ENCODE results near the gene NUBP2. TPM values are rescaled to one million over a fixed set of nuclear protein-coding genes. Genes with fewer than 3 reads are reported as not detected.
A peak's percentile ranks its signal among the peaks of the same experiment; 100 is the strongest.

The NUBP2 gene
- total and polyA plus RNA-seq, 10 of the 15 experiments (the other 5 are each of a cell fraction or from before 2014, with no cell fraction given) = 1.9 to 129 (median 51.7) TPM

DNA sequence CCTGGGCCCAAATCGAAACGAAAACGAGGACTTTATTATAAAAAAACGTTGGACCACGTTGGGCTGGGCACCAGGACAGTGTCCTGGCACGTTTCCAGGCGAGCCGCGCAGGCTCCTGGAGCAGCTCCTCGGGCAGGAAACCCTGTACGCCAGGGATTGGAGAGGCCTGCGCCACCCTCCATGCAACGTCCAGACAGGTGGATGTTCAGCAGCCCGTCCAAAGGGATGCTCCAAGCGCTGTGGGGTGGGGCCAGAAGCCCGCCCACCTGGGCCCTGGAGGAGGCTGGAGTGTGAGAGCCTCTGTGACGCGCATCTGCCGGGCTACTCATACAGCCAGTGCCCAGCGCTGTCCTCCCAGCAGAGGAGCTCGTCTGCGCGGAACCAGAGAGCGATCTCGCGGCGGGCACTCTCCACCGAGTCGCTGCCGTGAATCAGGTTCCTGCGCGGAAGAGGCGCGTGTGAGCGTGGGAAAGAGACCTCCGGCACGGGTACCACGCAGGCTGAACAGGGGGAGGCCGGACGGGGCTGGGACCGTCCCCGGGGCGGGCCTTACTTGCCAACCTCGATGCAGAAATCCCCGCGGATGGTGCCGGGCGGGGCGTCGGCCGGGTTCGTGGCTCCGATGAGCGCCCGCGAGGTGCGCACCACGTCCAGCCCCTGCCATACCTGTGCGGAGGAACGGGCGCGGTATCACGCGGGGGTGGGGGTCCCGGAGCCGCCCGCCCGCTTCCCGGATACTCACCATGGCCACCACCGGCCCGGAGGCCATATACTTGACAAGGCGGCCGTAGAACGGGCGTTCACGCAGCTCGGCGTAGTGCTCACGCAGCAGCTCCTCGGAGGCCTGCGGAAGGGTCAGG, 12.2 kb upstream of the NUBP2 start (continued):
- TF ChIP-seq, protein P1, sequence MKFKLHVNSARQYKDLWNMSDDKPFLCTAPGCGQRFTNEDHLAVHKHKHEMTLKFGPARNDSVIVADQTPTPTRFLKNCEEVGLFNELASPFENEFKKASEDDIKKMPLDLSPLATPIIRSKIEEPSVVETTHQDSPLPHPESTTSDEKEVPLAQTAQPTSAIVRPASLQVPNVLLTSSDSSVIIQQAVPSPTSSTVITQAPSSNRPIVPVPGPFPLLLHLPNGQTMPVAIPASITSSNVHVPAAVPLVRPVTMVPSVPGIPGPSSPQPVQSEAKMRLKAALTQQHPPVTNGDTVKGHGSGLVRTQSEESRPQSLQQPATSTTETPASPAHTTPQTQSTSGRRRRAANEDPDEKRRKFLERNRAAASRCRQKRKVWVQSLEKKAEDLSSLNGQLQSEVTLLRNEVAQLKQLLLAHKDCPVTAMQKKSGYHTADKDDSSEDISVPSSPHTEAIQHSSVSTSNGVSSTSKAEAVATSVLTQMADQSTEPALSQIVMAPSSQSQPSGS (IDR thresholded peaks at IDR 0.05; ENCODE audit: low read length) = no peak
- TF ChIP-seq CHD1 (IDR thresholded peaks at IDR 0.05; ENCODE audit: low read depth, low read length) = no peak
- TF ChIP-seq RAD21 (IDR thresholded peaks at IDR 0.05; ENCODE audit: insufficient read depth, low read depth, low read length) = no peak
- no peak; the same call in 1 of the 2 replicates for TF ChIP-seq GATAD2B (conservative IDR thresholded peaks at IDR 0.05; ENCODE audit: low read depth)
- peak; percentile 91 for TF ChIP-seq BCL3 (IDR thresholded peaks at IDR 0.05; ENCODE audit: borderline replicate concordance, insufficient read depth, low read depth, low read length, poor library complexity, severe bottlenecking)
- TF ChIP-seq LARP7 (IDR thresholded peaks at IDR 0.05) = peak; percentile 29; the same call in 1 of the 2 replicates
- no peak for TF ChIP-seq SMAD1 (IDR thresholded peaks at IDR 0.05; ENCODE audit: low read depth, partially characterized antibody)
- TF ChIP-seq SIX5 (IDR thresholded peaks at IDR 0.05; ENCODE audit: low read depth, low read length, severe bottlenecking) = no peak
- TF ChIP-seq ZNF622 (IDR thresholded peaks at IDR 0.05) = no peak
- no peak for TF ChIP-seq ZBTB11 (CRISPR knock-in tag; IDR thresholded peaks at IDR 0.05)
- TF ChIP-seq RFX5 (IDR thresholded peaks at IDR 0.05; ENCODE audit: low read depth, low read length) = no peak
- no peak for TF ChIP-seq STAT3 (IDR thresholded peaks at IDR 0.05; ENCODE audit: low read depth, low read length)
- no peak for TF ChIP-seq CHD2 (IDR thresholded peaks at IDR 0.05; ENCODE audit: borderline replicate concordance, low read depth, low read length)
- no peak for TF ChIP-seq MYB (IDR thresholded peaks at IDR 0.05; ENCODE audit: borderline replicate concordance, low read depth, low read length)
- TF ChIP-seq E2F4 (IDR thresholded peaks at IDR 0.05; ENCODE audit: low read depth, low read length) = no peak
- no peak for TF ChIP-seq FOXM1 (IDR thresholded peaks at IDR 0.05; ENCODE audit: low read depth, low read length)
